NT2/D1 (cell line): ENCODE data around the gene VSIG10L.

Experiments
- DNase-seq: peaks from one replicate; pipeline ENCODE4 v3.0.0-alpha.2; 2011; ENCODE audit warnings: low read depth, low spot score
- H3K27me3 ChIP-seq: 2 replicates; pipeline ENCODE4 v1.6.0; 2011; ENCODE audit warnings: mild to moderate bottlenecking; ENCODE audit not compliant: insufficient read length, insufficient read depth
- H3K36me3 ChIP-seq: 2 replicates; pipeline ENCODE4 v1.6.1; 2011; ENCODE audit warnings: mild to moderate bottlenecking, low read length, mixed read lengths; ENCODE audit not compliant: insufficient read depth, insufficient read length
- H3K4me1 ChIP-seq: 2 replicates; pipeline ENCODE4 v1.5.1; 2011; ENCODE audit not compliant: insufficient read depth, insufficient read length
- H3K4me3 ChIP-seq: 2 replicates; pipeline ENCODE4 v1.5.1; 2011; ENCODE audit warnings: low read depth; ENCODE audit not compliant: insufficient read length
- H3K9ac ChIP-seq: 2 replicates; pipeline ENCODE4 v1.6.0; 2011; ENCODE audit warnings: low read depth; ENCODE audit not compliant: insufficient read length
- H3K9me3 ChIP-seq: 2 replicates; pipeline ENCODE4 v1.5.1; 2011; ENCODE audit warnings: mild to moderate bottlenecking, low read length; ENCODE audit not compliant: insufficient read depth
- SUZ12 ChIP-seq: IDR thresholded peaks from 2 replicates; pipeline ENCODE4 v1.6.1; 2011; ENCODE audit not compliant: insufficient read length, insufficient read depth; ENCODE audit errors: extremely low read depth
- YY1 ChIP-seq: IDR thresholded peaks from 2 replicates; pipeline ENCODE4 v1.6.1; 2011; ENCODE audit not compliant: insufficient read length, insufficient read depth
- ZNF274 ChIP-seq: IDR thresholded peaks from 2 replicates; pipeline ENCODE4 v1.6.1; 2011; ENCODE audit warnings: mild to moderate bottlenecking, low read depth, low read length

Gene VSIG10L

DNA sequence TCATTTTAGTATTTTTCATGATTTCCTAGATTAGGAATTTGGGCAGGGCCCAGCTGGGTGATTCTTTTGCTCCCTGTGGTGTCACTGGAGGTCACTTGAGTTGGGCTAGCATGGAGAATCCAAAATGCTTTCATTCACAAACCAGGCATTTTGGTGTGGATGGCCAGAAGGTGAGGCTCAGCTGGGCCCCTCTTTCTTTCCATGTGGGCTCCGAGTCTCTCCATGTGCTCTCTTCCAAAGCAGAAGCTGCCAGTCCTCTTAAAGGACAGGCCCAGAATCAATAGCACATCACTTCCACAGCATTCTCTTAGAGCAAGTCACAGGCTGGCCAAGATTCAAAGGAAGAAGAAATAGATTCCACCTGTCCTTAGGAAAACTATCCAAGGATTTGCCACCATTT is 52.3 kb downstream of the VSIG10L start:
- H3K36me3 ChIP-seq = no peaks in the 10 kb centered on the region
- H3K4me1 ChIP-seq = peaks cover 7% of the 10 kb centered on the region
- no peaks in the 10 kb centered on the region for H3K27me3 ChIP-seq
- DNase-seq = no peak
- no peak for TF ChIP-seq ZNF274
- TF ChIP-seq YY1 = no peak
- TF ChIP-seq SUZ12 = no peak
- no peak overlapping the region for H3K9ac ChIP-seq
- H3K4me3 ChIP-seq = no peak overlapping the region
- no peaks in the 10 kb centered on the region; the same call in 1 of the 2 replicates for H3K9me3 ChIP-seq

DNA sequence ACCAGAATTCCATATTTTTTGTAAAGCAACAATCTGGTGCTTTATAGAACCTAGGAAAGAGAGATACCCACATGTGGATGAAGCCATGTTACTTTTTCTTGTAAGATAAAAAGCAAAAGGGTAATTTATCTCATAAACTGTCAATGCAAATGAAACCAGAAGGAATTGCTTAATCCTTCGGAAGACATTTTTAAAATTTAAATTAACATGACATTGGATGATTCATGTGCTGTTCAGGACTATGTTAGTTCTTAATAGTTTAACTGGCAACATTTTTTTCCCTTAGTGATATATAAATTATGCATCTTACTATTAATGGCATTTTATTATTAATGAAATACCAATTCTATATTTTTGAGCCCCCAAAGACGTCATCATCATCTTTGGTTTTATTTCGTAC is 56.3 kb downstream of the VSIG10L start:
- H3K4me3 ChIP-seq = no peak overlapping the region
- H3K4me1 ChIP-seq = no peaks in the 10 kb centered on the region
- TF ChIP-seq YY1 = no peak
- TF ChIP-seq SUZ12 = no peak
- no peak for TF ChIP-seq ZNF274
- DNase-seq = no peak
- no peaks in the 10 kb centered on the region for H3K27me3 ChIP-seq
- no peaks in the 10 kb centered on the region for H3K36me3 ChIP-seq
- H3K9me3 ChIP-seq = no peaks in the 10 kb centered on the region; the same call in 1 of the 2 replicates
- no peak overlapping the region for H3K9ac ChIP-seq

DNA sequence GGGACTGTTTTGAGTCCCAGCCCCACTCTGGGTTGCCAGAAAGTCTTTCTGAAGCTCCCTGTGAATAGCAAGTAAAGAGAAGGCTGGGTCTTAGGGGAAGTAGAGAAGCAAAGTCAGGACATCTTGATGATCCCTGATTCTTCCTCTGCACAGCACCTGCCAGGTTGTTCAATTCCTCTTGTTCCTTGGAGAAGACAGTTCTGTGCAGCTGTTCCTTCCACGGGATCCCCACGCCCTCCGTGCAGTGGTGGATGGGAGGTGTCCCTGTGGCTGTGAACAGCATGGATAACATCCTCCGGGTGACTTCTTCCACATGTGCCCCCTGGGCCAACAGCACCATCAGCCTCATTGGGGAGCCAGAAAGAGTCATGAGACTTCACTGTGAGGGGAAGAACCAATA is 59.6 kb downstream of the VSIG10L start:
- TF ChIP-seq YY1 (no peak), SUZ12 (no peak)
- no peaks in the 10 kb centered on the region; the same call in 1 of the 2 replicates for H3K9me3 ChIP-seq
- no peak for DNase-seq
- H3K4me3 ChIP-seq = no peak overlapping the region
- H3K9ac ChIP-seq = no peak overlapping the region
- H3K36me3 ChIP-seq = no peaks in the 10 kb centered on the region
- H3K27me3 ChIP-seq = no peaks in the 10 kb centered on the region
- H3K4me1 ChIP-seq = no peaks in the 10 kb centered on the region
